Measurements from ENCODE around the gene SPECC1L.
"Not testable (repeated sequence)": the region's sequence is repeated elsewhere in the genome, so short reads cannot be mapped to it uniquely, and the experiment has no call there.

SPECC1L gene

DNA sequence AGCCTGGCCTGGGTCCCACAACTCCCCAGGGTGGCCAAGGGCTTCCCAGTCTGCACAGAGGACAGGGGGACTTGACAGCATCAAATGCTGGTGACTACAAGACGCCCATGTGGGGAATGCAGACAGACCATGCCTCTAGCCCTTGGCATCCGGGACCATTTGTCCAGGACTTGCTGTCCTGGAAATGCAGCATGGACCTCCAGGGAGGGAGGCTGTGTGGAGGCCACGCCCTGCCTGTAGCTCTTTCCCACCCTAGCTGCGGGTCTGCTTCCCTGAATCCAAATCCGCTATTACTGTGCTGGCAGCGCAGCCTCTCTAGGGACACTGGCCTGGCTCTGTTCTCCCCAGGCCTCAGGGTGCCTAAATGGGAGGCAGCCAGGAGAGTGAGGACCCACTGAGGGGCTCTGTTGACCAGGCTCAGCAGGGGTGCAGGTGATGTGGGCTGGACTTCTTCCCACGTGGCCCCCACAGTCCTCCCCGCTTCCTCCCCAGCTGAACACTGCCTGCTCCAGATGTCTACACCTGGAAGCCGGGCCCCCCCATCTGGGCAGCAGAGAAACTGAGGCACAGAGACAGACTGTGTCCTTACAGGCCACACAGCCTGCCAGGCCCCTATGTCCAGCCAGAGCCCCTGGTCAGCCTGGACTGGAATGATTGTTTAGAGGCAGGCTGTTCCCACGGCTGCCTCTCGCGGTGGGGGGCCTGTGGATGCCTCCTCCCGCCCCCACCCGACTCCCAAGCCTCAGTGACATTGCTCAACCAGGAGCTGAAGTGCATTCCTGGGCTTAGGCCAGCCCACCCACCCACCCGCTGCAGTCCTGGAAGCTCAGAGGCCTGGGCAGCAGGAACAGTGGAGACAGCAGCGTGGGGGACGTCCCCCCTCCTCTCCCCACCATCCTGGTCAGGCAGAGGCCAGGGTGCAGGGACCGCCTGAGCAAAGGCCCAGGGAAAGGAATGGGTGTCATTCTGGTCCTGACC is 24.8 kb upstream of the SPECC1L start:
- DNase-seq: not testable (repeated sequence)

DNA sequence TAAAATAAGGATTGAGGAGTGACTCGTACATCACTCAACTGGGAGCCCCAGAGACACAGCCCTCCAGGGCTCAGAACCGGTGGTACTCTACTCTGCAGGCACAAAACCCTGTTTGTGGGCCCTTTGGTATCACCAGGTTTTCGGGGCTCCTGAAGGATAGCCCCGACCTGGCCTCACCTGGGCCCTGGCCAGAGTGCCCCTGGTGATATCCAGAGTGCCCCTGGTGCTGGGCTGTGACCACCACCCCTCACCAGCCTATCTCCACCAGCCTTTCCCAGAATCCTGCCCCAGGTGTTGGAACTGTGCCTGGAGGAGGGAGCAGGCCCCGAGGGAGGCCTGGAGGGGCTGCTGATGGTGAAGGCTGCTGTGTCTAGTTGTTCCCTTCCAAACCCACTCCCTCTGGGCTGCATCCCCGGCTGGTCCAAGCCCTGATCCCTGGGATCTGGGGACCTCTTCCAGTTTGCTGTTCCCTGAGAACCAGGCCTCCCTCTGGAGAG is 23.6 kb upstream of the SPECC1L start:
- no peak for DNase-seq

DNA sequence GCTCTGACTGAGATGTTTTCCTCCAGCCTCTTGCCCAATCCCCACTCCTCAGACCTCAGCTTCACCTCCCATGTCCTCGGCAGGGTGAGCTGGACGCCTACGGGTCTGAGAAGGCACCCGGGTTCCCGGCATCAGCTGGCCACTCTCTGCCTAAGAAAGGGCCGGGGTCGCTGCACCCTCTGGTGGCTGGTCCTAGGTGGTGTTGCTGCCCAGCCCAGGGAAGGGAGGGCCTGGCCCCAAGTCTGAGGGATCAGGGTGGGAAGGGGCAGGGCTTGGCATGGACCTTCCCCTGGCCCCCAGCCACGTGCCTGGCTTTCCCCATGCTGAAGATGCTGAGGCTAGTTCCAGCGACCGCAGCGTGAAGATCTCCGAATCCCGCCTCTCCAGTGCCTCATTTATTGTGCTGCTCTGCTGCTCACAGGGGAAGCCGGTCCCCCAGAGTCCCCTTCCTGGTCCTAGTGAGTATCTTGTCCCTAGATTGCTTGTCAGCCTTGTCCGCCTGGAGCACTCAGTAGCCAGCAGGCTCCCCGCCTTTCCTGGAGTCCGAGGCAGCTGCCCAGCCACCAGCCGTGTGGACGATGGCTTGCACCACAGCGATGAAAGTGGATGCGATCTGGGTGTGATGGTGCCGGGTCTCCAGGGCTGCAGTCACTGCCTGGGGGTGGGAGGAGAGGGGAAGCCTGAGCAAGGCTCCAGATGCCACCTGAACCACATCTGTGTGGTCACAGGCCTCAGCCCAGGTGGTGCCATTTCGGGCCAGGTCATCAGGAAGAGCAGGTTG is 22.9 kb upstream of the SPECC1L start:
- DNase-seq: peak in 1 of 2 experiments; percentile 38

DNA sequence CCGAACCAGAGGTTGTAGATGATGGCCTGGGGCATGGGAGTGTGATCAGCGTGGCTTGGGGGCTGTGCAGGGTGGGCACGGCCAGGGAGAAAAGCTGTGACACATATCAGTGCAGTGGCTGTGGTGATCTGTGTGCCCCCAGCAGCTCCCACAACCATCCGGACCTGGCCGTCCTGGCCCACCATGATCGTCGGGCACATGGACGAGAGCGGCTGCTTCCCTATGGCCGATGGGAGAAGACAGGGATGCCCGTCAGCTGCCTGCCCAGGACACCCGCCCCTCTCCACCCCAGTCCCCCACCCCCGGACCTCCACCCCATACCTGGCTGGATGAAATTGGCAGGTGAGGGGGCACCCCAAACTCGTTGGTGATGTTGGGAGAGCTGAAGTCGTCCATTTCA is 22.0 kb upstream of the SPECC1L start:
- not testable (repeated sequence) for DNase-seq

DNA sequence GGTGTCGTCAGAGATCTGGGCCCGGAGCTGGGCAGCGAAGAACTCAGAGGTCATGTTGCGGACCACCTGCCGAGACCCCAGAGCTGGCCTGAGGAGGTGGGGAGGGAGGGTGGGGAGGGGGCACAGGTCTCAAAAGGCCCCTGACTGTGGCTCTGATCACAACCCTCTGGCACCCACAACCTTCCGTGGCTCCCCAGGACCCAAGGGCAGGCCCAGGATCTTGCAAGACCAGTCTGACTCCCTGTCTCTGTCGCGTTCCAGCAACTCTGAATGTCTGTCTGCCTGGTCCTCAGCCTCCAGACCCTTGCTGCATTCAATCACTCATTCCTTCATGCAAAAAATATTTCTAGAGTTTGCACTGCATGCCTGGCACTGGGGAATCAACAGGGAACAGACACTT is 21.2 kb upstream of the SPECC1L start:
- not testable (repeated sequence) for DNase-seq

DNA sequence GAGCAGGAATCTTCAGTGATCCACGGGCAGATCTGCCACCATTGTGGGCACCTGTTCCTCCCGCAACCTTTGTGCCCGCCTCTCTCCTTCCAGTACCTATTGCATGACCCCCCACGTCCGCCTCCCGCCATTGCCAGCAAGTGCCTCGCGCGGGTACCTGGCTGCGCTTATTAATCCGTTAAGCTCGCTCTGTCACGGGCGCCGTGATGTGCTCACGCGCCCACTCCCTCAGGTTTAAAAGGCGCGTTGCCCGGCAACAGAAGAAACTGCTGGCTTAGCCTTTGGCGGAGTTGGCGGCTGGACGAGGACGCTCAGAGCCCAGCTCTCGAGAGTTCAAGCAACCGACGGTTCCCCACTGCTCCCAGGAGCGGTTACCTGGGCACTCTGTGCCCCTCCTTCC is 19.3 kb upstream of the SPECC1L start:
- not testable (repeated sequence) for DNase-seq

DNA sequence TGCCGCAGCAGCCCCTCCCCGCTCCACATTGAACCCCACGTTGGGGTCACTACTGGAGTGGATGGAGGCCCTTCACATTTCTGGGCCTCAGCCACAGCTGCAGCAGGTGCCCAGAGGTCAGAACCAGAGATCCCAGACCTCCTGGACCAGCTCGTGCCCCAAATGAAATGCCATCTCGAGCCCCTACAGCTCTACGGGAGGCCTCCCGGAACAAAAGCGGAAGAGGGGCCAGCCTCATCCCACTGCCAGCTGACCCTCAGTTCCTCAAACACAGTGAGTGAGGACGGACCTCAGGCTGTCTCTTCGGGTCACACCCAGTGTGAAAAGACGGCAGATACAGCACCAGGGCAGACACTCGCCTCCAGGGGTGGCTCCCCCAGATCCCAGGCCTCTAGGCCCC is 17.5 kb upstream of the SPECC1L start:
- not testable (repeated sequence) for DNase-seq

DNA sequence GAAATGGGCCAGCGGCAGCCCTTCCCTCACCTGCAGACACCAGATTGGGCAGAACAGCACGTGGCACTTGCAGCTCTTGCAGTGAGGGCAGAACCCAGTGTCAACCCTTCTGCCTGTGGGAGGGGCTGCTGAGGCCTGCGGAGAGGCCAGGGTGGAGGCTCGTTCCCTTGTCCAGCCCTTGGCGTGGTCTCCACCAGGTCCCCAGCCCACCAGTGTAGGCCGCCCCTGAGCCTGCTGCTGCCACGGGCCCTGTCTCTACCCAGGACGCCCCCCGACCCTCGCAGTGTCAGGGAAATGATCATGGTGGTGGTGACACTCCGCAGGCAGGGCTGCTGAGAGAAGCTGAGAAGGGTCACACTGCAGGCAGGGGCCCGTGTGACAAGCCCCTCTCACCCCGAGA is 14.5 kb upstream of the SPECC1L start:
- DNase-seq: not testable (repeated sequence)

DNA sequence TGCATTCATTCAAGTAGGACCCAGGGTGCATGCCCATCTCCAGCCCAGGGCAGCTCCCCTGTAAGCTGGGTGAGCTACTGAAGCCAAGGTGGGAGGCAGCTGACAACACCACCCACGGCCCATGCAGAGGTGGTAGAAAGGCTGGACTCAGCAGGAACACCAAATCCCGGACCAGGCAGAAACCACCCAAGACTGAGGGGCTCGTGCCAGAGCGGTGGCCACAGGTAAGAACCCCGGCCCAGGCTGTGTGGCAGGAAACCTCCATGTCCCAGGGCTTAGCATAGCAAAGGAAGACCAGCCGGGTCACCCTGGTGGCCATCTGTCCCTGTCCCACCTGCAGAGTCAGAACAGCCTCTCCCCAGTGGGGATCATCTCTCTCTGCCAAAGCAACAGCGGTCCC is 13.9 kb upstream of the SPECC1L start:
- not testable (repeated sequence) for DNase-seq

DNA sequence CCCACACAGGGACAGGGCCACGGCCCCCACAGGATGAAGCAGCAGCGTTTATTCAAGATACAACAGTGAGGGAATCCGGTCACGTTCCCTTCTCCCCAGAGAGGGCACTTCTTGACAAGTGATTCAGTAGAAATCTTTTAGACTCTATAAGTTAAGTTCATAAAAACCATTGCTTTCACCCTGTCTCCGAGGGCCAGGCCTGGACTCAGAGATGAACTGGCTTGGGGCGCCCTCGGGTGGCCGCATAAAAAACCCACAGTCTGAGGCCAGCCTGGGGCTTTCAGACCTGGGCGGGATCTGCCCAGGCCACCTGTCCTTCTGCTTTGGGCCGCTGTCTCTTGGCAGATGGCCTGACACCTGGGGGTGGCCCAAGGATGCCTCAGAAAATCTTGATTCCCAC is 11.2 kb upstream of the SPECC1L start:
- peak in 1 of 2 experiments; percentile 9 for DNase-seq

DNA sequence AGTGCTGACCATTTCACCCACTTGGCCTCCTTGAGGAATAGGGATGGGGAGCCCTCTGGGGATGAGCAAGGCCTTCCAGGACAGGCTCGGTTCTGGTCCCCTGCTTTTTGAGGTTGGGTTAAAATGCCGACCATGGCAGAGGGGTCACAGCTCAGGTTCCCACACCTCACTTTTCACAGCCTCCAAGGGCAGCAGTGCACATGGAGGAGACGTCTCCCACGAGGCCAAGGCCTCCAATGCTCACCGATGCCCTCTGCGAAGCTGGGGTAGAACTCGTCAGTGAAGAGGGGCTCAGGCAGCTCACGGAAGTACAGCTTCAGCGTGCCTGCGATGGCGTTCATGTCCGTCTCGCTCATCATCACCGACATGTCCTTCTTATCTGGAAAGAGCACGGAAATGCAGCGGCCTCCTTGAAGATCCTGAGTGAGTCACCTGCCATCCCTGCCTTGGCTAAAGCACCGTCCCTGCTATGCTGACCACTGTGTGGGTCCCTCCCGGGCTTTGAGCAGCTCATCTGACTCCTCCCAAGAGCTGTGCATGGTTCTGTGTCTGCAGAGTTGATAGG is 8.4 kb upstream of the SPECC1L start:
- not testable (repeated sequence) for DNase-seq

DNA sequence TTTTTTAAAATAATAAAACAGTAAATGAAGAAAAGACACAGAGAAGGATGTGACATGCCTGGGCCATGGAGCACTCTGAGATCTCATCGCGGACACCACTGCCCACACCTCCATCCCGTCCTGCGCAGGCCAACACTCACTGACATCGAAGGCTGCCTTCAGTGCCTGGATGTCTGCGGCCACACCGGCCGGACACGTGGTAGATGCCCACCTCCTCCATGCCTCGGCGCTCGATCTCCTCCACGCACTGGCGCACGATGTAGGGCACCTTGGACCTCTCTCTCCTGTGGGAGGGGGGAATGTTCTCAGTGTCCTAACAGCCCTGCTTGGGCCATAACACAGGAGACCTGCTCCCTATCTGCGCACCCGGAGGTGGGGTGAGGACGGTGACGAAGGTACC is 7.2 kb upstream of the SPECC1L start:
- DNase-seq: not testable (repeated sequence)

DNA sequence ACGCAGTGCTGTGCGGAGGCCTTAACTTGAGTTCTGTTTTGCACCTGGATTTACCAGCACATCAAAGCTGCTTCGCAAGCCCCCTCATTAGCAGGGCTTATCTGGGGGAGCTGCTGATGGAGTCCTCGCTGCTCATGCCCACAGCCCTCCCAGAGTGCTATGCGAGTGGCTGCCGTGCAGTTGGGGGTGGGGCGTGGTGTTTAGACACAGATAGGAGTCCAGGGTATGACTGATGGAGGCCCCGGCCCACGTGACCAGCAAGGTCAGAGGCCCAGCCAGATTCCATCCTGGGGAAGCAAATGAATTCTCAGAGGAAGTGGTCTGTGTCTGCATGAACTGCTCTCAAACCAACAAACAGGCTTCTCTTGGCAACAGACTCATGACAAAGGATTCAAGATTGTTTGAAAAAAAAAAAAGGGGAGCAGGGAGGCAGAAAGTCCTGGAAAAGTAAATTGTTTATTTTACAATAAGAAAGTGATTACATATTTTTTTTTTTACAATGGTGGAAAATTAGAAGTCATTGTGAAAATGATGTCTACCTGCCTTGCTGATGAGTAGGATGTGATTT is 6.2 kb upstream of the SPECC1L start:
- not testable (repeated sequence) for DNase-seq

DNA sequence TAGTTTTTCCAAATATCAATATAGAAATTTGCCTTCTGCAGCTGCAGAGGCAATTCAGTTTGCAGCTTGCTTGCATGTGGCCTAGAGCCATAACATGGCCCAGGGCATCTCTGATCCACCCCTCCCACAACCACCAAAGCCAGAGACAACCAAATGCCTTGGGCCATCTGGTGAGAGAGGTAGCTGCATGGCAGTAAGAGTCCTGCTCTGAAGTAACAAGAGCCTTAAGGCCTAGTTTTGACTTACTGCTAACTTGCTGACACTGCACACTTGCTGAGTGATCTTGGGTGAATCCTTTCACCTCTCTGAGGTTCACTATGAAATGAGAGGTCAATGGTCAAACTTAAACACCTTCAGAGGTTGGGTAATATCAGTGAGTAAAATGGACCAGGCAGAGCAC is 4.9 kb upstream of the SPECC1L start:
- no peak for DNase-seq

DNA sequence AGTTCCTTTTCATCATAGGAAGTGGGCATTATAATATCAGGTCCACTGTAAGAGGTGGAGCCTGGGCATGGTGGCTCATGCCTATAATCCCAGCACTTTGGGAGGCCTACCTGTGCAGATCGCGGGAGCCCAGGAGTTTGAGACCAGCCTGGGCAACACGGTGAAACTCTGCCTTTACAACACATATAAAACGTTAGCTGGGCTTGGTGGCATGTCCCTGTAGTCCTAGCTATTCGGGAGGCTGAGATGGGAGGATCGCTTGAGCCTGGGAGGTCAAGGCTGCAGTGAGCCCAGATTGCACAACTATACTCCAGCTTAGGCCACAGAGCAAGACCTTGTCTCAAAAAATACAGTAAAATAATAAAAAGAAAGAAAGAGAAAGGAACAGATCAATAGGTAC is 4.1 kb upstream of the SPECC1L start:
- DNase-seq: not testable (repeated sequence)

DNA sequence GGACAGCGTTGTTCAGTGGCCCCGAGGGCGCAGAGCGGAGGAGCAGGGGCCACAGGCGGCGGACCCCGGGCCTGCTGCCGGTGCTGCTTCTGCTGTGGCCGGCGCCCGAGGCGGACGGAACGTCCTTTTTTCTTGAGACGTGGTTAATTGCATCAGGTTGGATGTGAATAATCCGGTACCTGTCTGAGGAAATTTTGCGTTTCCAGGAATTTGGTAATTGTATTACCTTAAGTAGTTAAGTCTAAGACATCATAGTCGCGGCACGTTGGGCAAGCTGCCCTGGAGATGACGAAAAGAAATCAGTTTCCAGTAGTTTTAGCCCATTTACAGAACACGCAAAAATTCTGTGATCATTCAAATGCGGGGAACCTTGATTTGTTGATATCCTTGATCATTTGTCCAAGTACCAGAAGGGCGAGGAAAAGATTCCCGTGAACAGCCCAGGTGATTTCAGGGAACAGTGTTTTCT is 789 bp downstream of the SPECC1L start:
- no peak for DNase-seq

DNA sequence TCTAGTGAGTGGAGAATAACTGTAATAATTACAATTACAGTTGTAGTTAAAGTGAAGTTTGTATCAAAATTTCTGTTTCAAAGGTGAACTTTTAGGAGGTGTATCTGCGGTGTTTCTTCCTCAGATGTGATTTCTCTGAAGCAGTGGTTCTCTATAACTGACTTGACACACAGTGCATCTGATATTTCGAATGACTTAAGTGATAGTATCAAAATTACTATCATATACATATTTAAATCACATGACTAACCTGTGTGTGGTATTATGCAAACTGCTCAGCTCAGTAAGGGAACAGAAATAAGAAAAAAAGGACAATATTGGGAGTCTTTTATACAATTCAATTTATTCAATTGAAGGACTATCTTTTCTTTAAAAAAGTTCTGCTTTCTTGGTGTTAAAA is 2.4 kb downstream of the SPECC1L start:
- DNase-seq: not testable (repeated sequence)

DNA sequence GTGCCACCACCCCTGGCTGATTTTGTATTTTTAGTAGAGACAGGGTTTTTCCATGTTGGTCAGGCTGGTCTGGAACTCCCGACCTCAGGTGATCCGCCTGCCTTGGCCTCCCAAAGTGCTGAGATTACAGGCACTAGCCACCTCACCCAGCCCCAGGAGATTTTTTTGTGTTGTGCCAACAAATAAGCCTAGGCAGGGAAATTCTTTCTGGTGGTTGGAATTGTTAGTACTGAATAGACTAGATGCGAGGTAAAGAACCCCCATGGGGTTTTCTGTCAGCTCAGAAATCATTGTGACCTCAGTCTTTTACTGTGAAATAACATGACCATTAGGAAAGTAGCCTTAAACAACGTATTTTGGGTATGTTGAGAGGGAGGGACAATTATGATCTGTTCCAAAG is 3.3 kb downstream of the SPECC1L start:
- DNase-seq: not testable (repeated sequence)

DNA sequence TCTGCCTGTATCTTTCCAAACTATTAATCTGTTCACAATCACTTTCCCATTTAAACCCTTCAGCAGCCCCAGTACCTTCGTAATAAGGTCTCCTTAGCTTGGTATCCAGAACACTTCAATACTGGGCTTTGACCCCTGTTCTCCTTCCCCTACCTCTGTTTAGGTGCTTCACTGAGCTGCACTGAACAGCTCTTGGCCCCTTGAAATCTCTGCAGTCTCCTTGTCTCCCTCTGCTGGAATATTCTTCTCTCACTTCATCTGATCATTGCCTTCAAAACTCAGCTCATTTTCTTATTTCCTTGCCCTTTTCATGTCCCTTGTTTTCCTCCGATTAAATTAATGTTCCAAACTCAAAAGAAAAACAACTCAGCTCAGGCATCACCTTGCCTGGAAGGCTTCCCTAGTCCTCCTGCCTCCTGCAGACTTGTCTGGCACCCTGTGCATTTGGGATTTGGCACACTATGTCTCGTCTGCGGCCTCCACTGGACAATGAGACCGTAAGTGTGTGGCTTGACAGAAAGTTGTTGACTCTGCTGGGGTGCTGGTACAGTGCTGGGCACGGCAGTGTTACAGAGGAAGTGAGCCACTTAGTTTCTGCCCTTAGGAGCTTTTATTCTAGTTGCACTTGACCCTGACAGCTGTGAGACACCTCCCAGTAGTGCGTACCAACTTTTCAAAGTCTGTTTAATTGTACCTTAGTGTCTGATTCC is 4.2 kb downstream of the SPECC1L start:
- DNase-seq: not testable (repeated sequence)

DNA sequence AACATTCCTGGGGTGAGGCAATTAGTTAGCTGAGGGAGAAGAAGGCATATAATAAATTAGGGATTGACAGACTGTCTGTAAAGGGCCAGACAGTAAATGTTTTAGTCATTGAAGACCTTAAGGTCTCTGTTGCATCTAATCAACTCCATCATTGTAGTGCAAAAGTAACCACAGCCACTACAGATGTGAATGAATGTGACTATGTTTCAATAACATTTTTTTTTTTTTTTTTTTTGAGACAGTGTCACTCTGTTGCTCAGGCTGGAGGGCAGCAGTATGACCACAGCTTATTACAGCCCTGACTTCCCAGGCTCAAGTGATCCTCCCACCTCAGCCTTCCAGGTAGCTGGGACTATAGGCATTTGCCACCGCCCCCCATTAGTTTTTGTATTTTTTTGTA is 9.7 kb downstream of the SPECC1L start:
- not testable (repeated sequence) for DNase-seq

DNA sequence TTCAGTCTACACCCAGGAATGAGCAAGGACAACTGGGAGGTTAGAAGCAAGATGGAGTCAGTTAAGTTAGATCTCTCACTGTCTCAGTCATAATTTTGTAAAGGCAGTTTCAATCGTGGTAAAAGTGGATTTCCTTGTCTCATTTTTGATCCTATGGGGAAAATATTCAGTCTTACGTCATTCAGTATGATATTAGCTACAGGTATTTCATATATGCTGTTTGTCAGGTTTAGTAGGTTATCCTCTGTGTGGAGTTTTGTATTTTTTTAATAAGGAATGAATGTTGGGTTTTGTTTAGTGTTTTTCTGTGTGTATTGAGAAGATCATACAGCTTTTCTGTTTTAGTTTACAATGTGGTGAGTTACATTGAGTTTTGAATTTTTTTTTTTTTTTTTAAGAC is 11.8 kb downstream of the SPECC1L start:
- no peak for DNase-seq

DNA sequence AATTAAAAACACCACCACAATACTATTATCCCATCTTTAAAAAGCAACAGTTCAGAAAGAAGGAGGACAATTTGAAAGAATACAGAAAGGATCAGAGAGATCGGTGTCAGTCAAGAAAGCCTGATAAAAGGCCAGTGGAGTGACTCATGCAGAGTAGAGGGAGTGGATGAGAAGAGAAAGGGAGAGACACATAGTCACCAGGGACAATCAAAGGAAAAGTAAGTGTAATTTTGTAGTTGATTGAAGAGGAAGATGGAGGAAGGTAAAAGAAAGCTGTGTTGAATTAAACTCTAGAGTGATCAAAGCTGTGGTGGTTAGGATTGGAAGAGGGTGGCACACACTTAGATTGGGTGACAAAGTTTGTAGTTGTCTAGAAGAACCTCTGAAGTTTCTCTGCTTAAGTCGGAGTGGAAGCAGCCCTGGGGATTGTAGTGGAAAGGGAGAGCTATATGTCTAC is 14.1 kb downstream of the SPECC1L start:
- no peak for DNase-seq

All from cerebellar nuclear complex (tissue), 1 donor.